RWPE1 (cell line): ENCODE measurements around the gene PRR18.
A peak's percentile ranks its signal among the peaks of the same experiment; 100 is the strongest.
"Not testable (repeated sequence)": the region's sequence is repeated elsewhere in the genome, so short reads cannot be mapped to it uniquely, and the experiment has no call there.

ENCODE experiments used
- CTCF ChIA-PET: fragments of 350-600 bp; sonication (Branson Sonifier 250); formaldehyde crosslinking; extraction: SDS; loops from one replicate; lab custom pipeline; 2021; lab: Yijun Ruan, JAX
- POLR2A ChIA-PET: fragments of 400-600 bp; formaldehyde crosslinking; extraction: SDS; loops from one replicate; lab custom pipeline; 2020; ENCODE audit warnings: antibody characterized with exemption; ENCODE audit not compliant: low non-redundant PET; lab: Yijun Ruan, JAX
- DNase-seq: peaks from one replicate; pipeline ENCODE4 v3.0.0; 2012; ENCODE audit warnings: low spot score
- H3K27ac ChIP-seq: fragments of 450-650 bp; 2 replicates; pipeline ENCODE4 v1.5.1; 2017
- TF ChIP-seq, protein P1 (sequence below): fragments of 450-650 bp; conservative IDR thresholded peaks from 2 replicates; pipeline ENCODE4 v1.5.1; 2017; ENCODE audit warnings: low read depth, mild to moderate bottlenecking

Gene PRR18

GRCh38 chr6:166351715-166352285 is 43.6 kb upstream of the PRR18 start:
- ChIA-PET POLR2A (no interaction called here), CTCF (interaction anchor here (0.5 kb wide), 1 partner anchor 38 kb away, joined by 7 read pairs; no protein-coding TSS in a partner anchor)
- TF ChIP-seq, protein P1, sequence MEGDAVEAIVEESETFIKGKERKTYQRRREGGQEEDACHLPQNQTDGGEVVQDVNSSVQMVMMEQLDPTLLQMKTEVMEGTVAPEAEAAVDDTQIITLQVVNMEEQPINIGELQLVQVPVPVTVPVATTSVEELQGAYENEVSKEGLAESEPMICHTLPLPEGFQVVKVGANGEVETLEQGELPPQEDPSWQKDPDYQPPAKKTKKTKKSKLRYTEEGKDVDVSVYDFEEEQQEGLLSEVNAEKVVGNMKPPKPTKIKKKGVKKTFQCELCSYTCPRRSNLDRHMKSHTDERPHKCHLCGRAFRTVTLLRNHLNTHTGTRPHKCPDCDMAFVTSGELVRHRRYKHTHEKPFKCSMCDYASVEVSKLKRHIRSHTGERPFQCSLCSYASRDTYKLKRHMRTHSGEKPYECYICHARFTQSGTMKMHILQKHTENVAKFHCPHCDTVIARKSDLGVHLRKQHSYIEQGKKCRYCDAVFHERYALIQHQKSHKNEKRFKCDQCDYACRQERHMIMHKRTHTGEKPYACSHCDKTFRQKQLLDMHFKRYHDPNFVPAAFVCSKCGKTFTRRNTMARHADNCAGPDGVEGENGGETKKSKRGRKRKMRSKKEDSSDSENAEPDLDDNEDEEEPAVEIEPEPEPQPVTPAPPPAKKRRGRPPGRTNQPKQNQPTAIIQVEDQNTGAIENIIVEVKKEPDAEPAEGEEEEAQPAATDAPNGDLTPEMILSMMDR: no peak
- peak; percentile 10 for DNase-seq
- no peak overlapping the region for H3K27ac ChIP-seq

DNA sequence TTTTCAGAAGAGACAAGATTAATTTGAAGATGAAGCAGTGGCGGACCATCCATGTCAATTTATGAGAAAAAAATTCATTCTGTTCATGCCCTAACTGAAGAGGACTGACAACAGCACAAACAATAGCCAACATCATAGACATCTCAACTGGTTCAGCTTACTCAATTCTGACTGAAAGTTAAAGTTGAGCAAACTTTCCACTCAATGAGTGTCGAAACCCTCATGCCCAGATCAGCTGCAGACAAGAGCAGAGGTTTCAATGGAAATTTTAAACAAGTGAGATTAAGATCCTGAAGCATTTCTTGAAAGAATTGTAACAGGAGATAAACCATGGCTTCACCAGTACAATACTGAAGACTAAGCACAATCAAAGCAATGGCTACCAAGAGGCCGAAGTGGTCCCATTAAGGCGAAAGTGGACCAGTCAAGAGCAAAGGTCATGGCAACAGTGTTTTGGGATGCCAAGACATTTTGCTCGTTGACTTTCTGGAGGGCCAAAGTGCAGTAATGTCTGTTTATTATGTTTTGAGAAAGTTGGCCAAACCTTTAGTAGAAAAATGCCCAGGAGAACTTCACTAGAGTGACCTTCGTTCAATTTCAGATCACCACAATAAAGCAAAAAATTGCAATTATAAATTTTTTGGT is 40.2 kb upstream of the PRR18 start:
- TF ChIP-seq, protein P1: no peak
- no peak overlapping the region for H3K27ac ChIP-seq
- no peak for DNase-seq
- CTCF ChIA-PET: no interaction called here
- POLR2A ChIA-PET: no interaction called here

GRCh38 chr6:166346965-166347364 is 38.8 kb upstream of the PRR18 start:
- ChIA-PET CTCF (no interaction called here), POLR2A (no interaction called here)
- no peak overlapping the region for H3K27ac ChIP-seq
- TF ChIP-seq, protein P1: no peak
- DNase-seq: no peak

DNA sequence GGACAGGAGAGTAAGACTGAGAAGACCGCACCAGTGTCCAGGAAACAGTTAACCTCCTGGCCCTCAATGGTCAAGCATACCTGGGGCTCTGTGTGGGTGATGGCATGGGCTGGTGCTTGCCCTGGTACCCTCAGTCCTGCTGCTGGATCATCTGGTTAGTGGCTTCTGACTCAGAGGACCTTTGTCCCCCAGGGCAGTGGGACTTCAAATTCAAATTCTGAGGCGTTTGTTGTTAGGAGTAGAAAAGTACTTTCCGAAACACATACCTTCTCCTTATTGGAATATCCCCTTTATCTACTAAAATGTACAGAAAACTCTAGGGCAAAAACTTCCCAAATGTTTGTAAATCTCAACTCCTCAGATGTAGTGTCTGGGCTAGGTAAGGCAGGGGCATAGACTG is 38.3 kb upstream of the PRR18 start:
- DNase-seq: no peak
- CTCF ChIA-PET: no interaction called here
- H3K27ac ChIP-seq: no peak overlapping the region
- TF ChIP-seq, protein P1: no peak
- POLR2A ChIA-PET: no interaction called here

GRCh38 chr6:166345672-166346071 is 37.5 kb upstream of the PRR18 start:
- H3K27ac ChIP-seq, POLR2A ChIA-PET, DNase-seq, CTCF ChIA-PET: not testable (repeated sequence)

DNA sequence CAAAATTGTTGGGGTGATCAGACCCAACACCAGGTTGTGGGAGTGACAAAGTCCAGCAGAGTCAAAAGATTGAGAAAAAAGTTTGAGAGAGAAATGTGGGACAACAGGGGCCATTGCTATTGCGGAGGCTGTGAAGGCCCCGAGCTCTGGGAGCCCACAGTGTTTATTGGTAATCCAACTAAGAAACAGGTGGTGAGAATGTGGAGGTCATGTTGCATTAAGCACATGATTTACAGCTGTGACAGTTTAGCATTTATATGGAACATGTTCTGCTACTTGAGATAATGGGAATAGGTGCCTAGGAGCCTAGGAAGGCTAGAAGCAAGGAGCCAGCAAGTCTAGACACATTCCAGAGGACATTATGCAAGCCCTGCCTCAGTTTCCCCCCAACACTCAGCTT is 36.7 kb upstream of the PRR18 start:
- CTCF ChIA-PET, H3K27ac ChIP-seq, DNase-seq, POLR2A ChIA-PET: not testable (repeated sequence)

GRCh38 chr6:166344240-166344639 is 36.0 kb upstream of the PRR18 start:
- no peak for DNase-seq
- TF ChIP-seq, protein P1: no peak
- POLR2A ChIA-PET: no interaction called here
- no peak overlapping the region for H3K27ac ChIP-seq
- CTCF ChIA-PET: no interaction called here
